BLaER1 (cell line): Measurements from ENCODE around the gene DBNDD1.
"Not testable (repeated sequence)": the region's sequence is repeated elsewhere in the genome, so short reads cannot be mapped to it uniquely, and the experiment has no call there.

Experiments used
- H3K27ac ChIP-seq: shearing (Covaris generic); formaldehyde crosslinking; 2 replicates; pipeline ENCODE4 v1.8.1; 2022
- H3K27me3 ChIP-seq: shearing (Covaris generic); formaldehyde crosslinking; 2 replicates; pipeline ENCODE4 v1.8.1; 2022
- H3K36me3 ChIP-seq: shearing (Covaris generic); formaldehyde crosslinking; 2 replicates; pipeline ENCODE4 v1.8.1; 2022
- H3K4me1 ChIP-seq: shearing (Covaris generic); formaldehyde crosslinking; 2 replicates; pipeline ENCODE4 v1.8.1; 2022
- H3K4me2 ChIP-seq: shearing (Covaris generic); formaldehyde crosslinking; 2 replicates; pipeline ENCODE4 v1.8.1; 2022
- H3K4me3 ChIP-seq: shearing (Covaris generic); formaldehyde crosslinking; 2 replicates; pipeline ENCODE4 v1.8.1; 2022
- H3K9ac ChIP-seq: shearing (Covaris generic); formaldehyde crosslinking; 2 replicates; pipeline ENCODE4 v1.8.1; 2022
- H3K9me3 ChIP-seq: shearing (Covaris generic); formaldehyde crosslinking; 2 replicates; pipeline ENCODE4 v1.8.1; 2022
- H4K20me1 ChIP-seq: shearing (Covaris generic); formaldehyde crosslinking; 2 replicates; pipeline ENCODE4 v1.8.1; 2022
- Cebpa-rat ChIP-seq: shearing (Covaris generic); IDR thresholded peaks from 2 replicates; pipeline ENCODE4 v1.8.1; 2022

The DBNDD1 gene, protein sequence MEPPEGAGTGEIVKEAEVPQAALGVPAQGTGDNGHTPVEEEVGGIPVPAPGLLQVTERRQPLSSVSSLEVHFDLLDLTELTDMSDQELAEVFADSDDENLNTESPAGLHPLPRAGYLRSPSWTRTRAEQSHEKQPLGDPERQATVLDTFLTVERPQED

DNA sequence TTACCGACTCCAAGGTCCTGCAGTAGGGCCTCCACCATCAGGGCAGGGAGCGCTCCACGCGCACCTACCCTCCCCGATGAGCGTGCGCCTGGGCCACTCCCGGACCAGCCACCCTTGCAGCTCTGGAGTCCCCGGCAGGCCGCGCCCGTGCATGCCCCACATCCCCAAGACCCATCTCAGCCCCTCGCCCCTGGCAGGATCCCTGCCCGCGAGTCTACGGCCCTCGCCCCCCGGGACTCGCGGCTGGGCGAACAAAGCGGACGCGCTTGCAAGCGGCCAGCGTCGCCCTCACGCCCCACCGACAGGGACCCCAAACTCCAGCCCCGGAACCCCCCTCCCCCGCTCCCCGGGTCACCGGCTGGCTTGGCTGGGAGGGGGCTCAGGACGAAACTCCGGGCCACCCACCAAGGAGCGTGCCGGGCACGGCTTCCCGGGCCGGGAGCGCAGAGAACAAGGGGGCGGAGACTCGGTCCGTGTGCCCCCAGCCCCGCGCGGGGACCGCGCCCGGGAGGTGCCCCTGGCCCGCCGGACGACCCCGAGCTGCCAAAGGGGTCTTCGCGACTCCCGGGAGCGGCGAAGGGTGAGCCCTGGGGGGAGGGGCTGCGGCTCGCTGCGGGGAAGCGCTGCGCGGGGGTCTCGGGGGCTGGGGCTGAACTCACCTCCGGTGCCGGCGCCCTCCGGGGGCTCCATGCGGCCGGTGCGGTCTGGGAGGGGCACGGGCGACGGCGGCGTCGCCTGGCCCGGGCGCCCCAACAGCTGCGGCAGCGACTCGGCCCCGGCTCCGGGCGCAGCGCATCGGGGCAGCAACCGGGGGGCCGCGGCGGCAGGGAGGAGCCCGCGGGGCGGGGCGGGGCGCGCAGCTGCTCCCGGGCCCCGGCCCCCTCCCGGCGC lies at the start of gene DBNDD1:
TSS of gene DBNDD1 (minus strand) at position 805 of the 891 bp plus-strand sequence. CDS start at position 690, 115 bp downstream.
- Histone ChIP-seq H3K27ac (peak within 1 kb of the TSS; percentile 49; the same call in 1 of the 2 replicates), H3K9me3 (no peaks in the 10 kb centered on the region), H3K4me1 (peaks cover 47% of the 10 kb centered on the region), H3K9ac (peak within 1 kb of the TSS; percentile 67; the same call in 1 of the 2 replicates), H3K27me3 (peaks cover 45% of the 10 kb centered on the region), H3K36me3 (no peaks in the 10 kb centered on the region), H4K20me1 (peaks cover 25% of the 10 kb centered on the region), H3K4me2 (peak within 1 kb of the TSS; percentile 97), H3K4me3 (peak within 1 kb of the TSS; percentile 73)
- no peak for TF ChIP-seq Cebpa-rat

DNA sequence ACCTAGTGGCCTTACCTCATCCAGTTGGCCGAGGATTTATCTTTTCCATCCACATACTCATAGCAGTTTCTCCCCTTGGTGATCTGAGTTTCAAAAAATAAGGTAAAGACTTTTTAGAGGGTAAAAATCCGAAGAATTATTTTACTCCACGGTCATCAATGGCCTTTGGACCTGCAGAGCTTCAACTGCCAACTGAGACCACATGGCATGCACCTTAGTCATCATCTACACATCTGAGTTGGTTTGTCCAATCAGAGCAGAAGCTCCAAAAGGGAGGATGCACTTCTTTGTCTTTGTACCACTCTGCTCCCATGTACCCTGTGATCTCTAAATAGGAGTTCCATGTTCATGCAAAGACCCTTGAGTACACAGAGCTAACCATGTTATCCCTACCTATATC lies 42.2 kb upstream of the DBNDD1 start:
- no peak for TF ChIP-seq Cebpa-rat
- H3K4me3 ChIP-seq = no peak overlapping the region
- H4K20me1 ChIP-seq = no peaks in the 10 kb centered on the region
- H3K36me3 ChIP-seq = no peaks in the 10 kb centered on the region
- no peaks in the 10 kb centered on the region for H3K4me1 ChIP-seq
- no peak overlapping the region for H3K9ac ChIP-seq
- peaks cover 2% of the 10 kb centered on the region; the same call in 1 of the 2 replicates for H3K9me3 ChIP-seq
- H3K4me2 ChIP-seq = no peak overlapping the region
- no peak overlapping the region for H3K27ac ChIP-seq
- no peaks in the 10 kb centered on the region for H3K27me3 ChIP-seq

DNA sequence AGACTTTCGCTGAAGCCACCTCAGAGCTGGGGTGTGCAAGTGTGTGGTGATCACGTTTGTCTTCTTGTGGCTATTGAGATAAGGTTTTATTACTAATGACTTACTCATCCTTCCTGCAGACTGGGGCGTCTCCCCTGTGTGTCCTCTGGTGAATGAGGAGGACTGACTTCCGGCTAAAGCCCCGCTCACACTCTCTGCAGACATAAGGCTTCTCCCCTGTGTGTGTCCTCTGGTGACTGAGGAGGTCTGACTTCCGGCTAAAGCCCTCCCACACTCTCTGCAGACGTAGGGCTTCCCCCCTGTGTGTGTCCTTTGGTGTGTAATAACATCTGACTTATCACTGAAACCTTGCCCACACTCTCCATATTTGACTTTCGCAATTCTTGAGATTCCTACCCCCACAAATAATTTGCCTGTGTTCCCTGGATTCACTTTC lies 38.5 kb upstream of the DBNDD1 start:
- no peaks in the 10 kb centered on the region for H3K27me3 ChIP-seq
- peaks cover 38% of the 10 kb centered on the region for H3K9me3 ChIP-seq
- H3K4me3 ChIP-seq = no peak overlapping the region
- no peaks in the 10 kb centered on the region for H4K20me1 ChIP-seq
- no peak overlapping the region for H3K27ac ChIP-seq
- H3K9ac ChIP-seq = no peak overlapping the region
- peaks cover 7% of the 10 kb centered on the region; the same call in 1 of the 2 replicates for H3K36me3 ChIP-seq
- H3K4me2 ChIP-seq = no peak overlapping the region
- no peaks in the 10 kb centered on the region for H3K4me1 ChIP-seq
- no peak for TF ChIP-seq Cebpa-rat

DNA sequence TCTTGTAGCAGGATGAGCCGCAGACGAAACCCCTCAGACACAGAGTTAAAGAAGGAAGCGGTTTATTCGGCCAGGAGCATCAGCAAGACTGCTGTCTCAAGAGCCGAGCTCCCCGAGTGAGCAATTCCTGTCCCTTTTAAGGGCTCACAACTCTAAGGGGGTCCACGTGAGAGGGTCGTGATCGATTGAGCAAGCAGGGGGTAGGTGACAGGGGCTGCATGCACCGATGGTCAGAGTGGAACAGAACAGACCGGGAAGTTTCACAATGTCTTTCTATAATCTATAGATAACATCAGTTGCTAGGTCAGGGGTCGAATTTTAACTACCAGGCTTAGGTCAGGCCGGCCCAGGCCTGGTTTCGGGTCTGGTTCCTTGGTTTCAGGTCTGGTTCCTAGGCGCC lies 37.3 kb upstream of the DBNDD1 start:
- H4K20me1 ChIP-seq, H3K4me2 ChIP-seq, H3K4me1 ChIP-seq, H3K27me3 ChIP-seq, H3K9ac ChIP-seq, H3K27ac ChIP-seq, H3K36me3 ChIP-seq, H3K4me3 ChIP-seq: not testable (repeated sequence)
- H3K9me3 ChIP-seq = peaks cover 38% of the 10 kb centered on the region

DNA sequence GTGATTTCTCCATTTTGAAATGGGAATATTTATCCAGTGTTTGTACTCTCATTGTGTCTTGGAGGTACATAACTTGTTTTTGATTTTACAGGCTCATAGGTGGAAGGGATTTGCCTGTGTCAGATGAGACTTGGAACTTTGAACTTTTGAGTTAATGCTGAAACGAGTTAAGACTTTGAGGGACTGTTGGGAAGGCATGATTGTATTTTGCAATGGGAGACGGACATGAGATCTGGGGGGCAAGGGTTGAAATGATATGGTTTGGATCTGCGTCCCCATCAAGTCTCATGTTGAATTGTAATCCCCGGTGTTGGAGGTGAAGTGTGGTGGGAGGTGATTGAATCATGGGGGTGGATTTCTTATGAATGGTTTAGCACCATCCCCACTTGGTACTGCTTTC lies 36.1 kb upstream of the DBNDD1 start:
- Histone ChIP-seq H3K36me3 (peaks cover 7% of the 10 kb centered on the region; the same call in 1 of the 2 replicates), H3K9me3 (peaks cover 38% of the 10 kb centered on the region), H3K9ac (no peak overlapping the region), H3K4me2 (no peak overlapping the region), H3K4me1 (no peaks in the 10 kb centered on the region), H4K20me1 (no peaks in the 10 kb centered on the region), H3K27me3 (no peaks in the 10 kb centered on the region), H3K4me3 (no peak overlapping the region), H3K27ac (no peak overlapping the region)
- no peak for TF ChIP-seq Cebpa-rat

DNA sequence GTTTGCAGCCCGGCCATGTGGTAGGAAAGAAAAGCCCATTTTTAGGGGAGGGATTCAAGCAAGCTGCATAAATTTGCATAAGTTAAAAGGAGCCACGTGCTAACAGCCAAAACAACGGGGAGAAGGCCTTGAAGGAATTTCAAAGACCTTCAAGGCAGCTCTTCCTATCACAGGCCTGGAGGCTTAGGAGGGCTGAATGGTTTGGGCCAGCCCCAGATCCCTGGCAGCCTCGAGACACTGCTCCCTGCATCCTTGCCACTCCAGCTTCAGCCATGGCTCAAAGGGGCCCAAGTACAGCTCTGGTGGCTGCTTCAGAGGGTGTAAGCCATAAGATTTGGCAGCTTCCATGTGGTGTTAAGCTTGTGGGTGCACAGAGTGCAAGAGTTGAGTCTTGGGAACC lies 35.3 kb upstream of the DBNDD1 start:
- no peaks in the 10 kb centered on the region for H4K20me1 ChIP-seq
- H3K4me3 ChIP-seq = 0 out of 2 replicates have a peak overlapping the region, but pooled peaks have one; percentile 5
- no peak overlapping the region for H3K9ac ChIP-seq
- peaks cover 38% of the 10 kb centered on the region for H3K9me3 ChIP-seq
- H3K4me2 ChIP-seq = no peak overlapping the region
- no peaks in the 10 kb centered on the region for H3K27me3 ChIP-seq
- no peak overlapping the region for H3K27ac ChIP-seq
- TF ChIP-seq Cebpa-rat = no peak
- H3K4me1 ChIP-seq = no peaks in the 10 kb centered on the region
- H3K36me3 ChIP-seq = peaks cover 7% of the 10 kb centered on the region; the same call in 1 of the 2 replicates

DNA sequence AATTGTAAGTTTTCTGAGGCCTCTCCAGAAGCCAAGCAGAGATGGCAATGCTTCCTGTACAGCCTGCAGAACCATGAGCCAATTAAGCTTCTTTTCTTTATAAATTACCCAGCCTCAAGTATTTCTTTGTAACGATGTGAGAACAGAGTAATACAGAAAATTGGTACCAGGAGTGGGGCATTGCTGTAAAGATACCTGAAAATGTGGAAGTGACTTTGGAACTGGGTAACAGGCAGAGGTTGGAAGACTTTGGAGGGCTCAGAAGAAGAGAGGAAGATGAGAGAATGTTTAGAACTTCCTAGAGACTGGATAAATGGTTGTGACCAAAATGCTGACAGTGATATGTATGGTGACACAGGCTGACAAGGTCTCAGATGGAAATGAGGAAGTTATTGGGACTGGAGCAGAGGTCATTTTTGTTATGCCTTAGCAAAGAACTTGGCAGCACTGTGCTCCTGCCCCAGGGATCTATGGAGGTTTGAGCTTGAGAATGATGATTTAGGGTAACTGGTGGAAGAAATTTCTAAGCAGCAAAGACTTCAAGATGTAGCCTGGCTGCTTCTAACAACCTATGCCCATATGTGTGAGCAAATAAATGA lies 34.7 kb upstream of the DBNDD1 start:
- Histone ChIP-seq H4K20me1 (no peaks in the 10 kb centered on the region), H3K4me2 (no peak overlapping the region), H3K36me3 (peaks cover 7% of the 10 kb centered on the region; the same call in 1 of the 2 replicates), H3K4me3 (no peak overlapping the region), H3K9me3 (peaks cover 38% of the 10 kb centered on the region), H3K4me1 (no peaks in the 10 kb centered on the region), H3K27ac (no peak overlapping the region), H3K27me3 (no peaks in the 10 kb centered on the region), H3K9ac (no peak overlapping the region)
- TF ChIP-seq Cebpa-rat = no peak

DNA sequence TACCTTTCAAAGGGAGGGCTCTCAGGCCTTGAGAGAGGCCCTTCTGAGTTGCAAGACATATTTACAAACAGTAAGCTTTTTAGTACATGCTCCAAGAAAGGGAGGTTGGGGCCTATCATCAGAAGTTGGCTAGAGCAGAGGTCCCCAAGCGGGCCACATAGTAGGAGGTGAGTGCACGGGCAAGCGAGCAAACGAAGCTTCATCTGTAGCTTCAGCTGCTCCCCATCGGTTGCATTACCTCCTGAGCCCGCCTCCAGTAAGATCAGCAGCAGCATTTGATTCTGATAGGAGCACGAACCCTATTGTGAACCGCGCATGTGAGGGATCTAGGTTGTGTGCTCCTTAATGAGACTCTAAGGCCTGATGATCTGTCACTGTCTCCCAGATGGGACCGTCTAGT lies 31.7 kb upstream of the DBNDD1 start:
- no peak overlapping the region for H3K9ac ChIP-seq
- H3K27me3 ChIP-seq = no peaks in the 10 kb centered on the region
- H3K36me3 ChIP-seq = peaks cover 7% of the 10 kb centered on the region; the same call in 1 of the 2 replicates
- H3K4me1 ChIP-seq = no peaks in the 10 kb centered on the region
- H4K20me1 ChIP-seq = no peaks in the 10 kb centered on the region
- no peak overlapping the region for H3K4me3 ChIP-seq
- H3K27ac ChIP-seq = no peak overlapping the region
- H3K4me2 ChIP-seq = no peak overlapping the region
- H3K9me3 ChIP-seq = peaks cover 31% of the 10 kb centered on the region
- no peak for TF ChIP-seq Cebpa-rat

DNA sequence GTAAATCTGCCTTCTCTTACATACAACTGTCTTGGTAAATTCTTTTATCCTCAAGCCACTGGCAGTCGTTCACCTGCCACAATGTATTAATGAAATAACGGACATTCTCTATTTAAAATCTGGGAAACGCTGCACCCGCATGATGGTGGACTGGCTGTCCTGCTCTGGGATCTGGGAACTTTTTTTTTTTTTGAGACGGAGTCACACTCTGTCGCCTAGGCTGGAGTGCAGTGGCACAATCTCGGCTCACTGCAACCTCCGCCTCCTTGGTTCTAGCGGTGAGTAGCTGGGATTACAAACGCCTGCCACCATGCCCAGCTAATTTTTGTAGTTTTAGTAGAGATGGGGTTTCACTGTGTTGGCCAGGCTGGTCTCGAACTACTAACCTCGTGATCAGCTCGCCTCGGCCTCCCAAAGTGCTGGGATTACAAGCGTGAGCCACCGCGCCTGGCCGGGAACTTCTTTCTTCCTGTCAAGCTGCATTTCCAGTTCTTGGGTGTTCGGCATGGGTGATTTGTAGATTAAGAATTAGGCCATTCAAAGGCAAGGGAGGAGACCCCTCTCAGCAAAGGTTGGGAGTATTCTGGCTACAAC lies 29.6 kb upstream of the DBNDD1 start:
- no peaks in the 10 kb centered on the region for H3K27me3 ChIP-seq
- H3K4me2 ChIP-seq = no peak overlapping the region
- H3K36me3 ChIP-seq = peaks cover 7% of the 10 kb centered on the region; the same call in 1 of the 2 replicates
- H3K4me1 ChIP-seq = peaks cover 15% of the 10 kb centered on the region
- no peak overlapping the region for H3K27ac ChIP-seq
- peaks cover 10% of the 10 kb centered on the region for H3K9me3 ChIP-seq
- TF ChIP-seq Cebpa-rat = no peak
- H4K20me1 ChIP-seq = no peaks in the 10 kb centered on the region
- H3K9ac ChIP-seq = no peak overlapping the region
- no peak overlapping the region for H3K4me3 ChIP-seq
